HG03025 (cell line): Measurements from ENCODE around the gene AGBL4.

Experiments
- ATAC-seq: cut with Tn5 transposase; IDR thresholded peaks from one replicate; pipeline ENCODE4 v1.9.1; 2021; ENCODE audit warnings: mild to moderate bottlenecking, moderate library complexity; ENCODE audit not compliant: unreplicated experiment, low FRiP score

AGBL4 gene

DNA sequence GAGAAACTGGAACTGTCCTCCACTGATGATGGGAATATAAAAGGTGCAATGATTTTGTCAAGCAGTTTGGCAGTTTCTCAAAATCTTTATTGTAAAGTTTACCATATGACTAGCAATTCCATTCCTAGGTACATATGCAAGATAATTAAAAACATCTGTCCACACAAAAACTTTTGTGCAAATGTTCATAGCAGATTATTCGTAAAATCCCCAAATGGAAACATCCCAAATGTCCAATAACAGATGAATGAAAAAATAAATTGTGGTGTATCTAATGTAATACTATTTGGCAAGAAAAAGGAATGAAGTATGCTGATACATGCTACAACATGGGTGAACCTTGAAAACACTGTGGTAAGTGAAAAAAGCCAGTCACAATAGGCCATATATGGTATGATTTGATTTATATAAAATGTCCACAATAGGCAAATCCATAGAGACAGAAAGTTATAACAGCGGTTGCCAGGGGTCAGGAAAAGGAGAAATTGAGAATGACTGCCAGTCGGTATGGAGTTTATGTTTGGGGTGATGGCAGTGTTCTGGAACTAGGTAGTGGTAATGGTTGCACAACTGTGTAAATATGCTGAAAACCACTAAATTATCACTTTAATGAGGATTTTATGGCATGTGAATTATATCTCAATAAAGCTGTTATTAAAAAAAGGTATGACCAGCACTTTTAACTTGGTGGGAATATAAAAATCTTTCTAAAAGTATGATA is 1165.4 kb downstream of the AGBL4 start:
- no peak for ATAC-seq

DNA sequence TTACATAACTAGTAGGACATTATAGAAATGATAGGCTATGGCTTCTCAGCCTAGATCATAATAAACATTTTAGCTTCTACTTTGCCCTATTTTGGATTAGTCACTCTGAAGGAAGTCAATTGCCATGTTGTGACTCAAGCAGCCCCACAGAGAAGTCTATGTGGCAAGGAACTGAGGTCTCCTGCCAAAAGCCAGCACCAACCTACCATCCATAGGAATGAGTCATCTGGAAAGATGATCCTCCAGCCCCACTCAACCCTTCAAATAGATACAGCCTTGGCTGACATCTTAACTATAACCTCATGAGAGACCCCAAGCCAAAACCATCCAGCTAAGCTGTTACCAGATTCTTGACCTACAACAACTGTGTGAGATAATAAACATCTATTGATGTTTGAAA is 1170.7 kb downstream of the AGBL4 start:
- ATAC-seq: no peak

DNA sequence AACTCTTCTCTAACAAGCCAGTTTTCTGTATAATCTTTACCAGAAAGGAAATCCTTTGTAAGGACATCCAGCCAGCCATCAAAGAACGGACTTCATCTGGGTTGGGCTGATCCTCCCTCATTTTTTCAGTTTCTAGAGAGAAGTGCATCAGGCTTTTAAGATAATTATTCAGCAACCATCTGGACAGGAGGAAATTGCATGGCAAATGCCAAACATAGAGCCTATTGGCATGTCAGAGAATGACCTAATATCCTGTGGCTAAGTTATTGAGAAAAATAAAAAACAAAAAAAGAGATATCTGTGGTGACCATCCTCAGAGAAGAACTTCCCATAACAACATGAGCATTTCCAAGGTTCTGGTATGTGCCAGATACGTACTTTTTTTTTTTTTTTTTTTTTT is 1172.1 kb downstream of the AGBL4 start:
- ATAC-seq: no peak

DNA sequence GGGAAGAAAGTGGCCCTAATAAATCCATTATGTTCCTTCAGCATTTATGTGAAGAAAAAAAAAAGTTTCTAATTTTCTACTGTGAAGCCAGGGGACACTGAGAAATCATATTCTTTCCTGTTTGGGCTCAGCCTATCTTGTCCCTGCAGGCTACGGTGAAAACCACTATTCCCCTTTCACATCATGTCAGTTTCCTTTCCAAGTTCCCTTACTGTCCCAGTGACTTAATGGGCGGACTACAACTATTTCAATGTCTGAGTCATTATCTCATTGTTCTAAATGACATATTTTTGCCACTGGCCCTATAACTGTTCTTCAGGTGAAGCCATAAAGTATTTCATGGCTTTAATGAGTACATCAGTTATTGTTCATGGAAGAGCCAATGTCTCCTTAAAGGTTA is 1175.7 kb downstream of the AGBL4 start:
- ATAC-seq: no peak

DNA sequence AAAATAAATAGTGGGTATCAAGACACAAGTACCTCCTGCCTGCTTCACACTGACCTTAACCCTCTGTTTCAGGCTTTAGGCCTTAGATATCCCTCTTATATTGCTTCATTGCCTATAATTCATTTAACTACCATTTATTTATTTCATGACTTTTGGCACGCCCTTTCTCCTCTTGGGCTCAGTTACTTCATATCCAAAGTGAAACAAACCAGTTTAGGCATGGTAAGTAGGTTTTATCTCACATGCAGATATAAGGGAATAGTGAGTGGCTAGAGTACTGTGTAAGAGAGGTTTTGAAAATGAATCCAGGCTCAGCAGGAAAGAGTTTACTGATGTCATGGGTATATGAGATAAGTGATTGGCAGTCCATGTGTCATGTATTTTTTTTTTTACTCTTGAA is 1177.3 kb downstream of the AGBL4 start:
- ATAC-seq: no peak

DNA sequence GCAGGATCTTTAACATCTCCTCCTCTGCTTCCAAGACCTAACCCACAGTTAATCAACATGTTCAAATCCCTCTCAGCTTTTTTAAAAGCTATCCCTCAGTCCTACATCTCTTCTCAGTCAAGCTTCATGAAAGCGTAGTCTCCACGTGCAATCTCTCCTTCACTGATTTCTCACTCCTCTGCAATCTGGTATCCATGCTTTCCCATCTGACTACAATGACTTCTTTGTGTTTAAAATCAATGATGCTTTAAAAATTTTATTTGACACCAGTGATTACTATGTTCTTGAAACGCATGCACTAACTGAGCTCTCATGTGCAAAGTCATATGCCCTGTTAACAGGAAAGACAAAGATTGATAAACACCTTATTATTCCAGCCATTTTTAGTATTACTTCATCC is 1179.6 kb downstream of the AGBL4 start:
- ATAC-seq: no peak

DNA sequence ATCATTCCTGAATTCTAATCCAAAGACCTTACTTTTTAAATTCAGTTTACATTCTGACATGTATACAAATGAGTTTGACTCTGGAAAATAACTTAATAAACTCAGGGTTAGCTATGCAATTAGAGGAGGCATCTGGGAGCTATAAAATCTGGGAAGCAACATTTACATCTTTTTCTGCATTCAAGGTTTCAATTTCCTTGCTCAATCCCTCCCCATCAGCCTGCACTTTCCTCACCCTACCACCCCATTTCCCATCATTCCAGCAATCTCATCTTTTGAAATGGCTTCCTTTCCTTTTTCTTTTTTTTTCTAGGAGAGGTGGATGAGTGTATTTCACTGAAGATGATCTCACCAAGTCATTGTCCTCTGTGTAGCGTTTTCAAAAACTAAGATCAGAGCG is 1181.8 kb downstream of the AGBL4 start:
- no peak for ATAC-seq

DNA sequence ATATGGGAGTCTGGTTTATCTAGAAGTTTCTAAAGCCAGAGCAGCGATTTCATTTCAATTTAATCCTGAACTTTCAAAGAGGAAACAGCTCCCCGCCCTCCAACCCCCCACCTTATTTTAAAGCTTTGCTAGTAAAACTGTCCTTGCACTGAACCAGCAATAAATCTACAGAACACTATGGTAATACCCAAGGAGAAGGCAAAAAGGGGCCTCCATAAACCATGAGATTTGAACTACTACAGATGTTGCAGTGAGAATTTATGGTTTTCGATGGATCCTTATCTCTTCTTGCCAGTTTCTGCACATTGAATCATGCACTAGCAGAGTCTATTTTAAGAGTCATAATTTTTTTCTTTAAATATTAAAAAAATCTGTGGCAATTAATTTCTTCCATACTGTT is 1182.3 kb downstream of the AGBL4 start:
- ATAC-seq: no peak

DNA sequence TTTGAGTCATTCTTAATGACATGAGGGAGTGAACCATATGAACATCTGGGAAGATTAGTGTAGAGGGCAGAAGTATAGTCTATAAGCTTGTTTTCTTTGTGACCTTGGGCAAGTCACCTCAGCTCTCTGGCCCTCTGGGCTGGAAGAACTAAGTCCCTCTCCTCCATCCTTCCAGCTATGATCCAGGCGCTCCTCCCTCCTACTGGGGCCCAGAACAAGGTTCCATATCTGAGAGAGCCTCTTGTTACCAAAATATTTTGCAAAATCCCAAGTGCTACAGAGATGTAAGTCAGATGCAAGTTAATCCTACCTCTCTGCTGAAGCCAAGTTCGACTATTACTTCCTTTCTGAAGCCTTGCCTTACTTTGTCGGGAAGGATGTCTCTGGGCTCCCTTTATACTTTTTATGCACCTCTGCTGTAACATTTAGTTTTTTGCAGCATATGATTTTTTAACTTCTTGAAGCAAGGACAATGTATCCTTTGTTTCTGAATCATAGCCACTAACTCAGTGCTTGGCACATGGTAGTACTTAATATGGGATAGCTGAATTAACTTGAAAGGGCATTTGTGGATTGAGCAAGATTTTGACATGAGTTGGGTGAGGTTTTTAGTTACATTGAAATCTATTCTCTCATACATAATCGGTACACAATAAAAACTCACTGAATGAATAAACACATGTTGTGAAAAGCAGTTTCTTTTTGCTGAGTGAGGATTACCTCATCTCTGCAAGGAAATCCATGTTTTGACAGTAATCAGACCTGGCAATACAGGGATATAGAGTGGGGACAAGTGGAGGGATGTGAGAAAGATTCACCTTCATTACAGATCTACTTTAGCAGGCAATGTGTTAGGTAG is 1192.4 kb downstream of the AGBL4 start:
- no peak for ATAC-seq

DNA sequence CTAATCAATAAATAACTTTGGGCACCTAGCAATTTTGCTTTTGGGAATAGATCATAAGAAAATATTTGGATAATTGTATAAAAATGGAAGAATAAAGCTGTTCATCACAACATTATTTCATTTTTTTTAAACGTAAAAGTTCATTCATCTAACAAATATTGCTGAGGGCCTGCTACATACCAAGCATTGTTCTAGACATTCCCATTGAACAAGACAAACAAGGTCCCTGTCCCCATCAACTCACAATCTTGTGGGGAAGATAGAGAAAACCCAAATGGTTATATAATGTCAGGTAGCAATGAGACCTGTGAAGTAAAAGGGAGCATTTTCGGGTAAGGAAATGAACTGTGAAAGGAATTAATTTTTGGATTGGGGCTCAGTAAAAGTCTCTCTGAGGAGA is 1193.0 kb downstream of the AGBL4 start:
- ATAC-seq: no peak

DNA sequence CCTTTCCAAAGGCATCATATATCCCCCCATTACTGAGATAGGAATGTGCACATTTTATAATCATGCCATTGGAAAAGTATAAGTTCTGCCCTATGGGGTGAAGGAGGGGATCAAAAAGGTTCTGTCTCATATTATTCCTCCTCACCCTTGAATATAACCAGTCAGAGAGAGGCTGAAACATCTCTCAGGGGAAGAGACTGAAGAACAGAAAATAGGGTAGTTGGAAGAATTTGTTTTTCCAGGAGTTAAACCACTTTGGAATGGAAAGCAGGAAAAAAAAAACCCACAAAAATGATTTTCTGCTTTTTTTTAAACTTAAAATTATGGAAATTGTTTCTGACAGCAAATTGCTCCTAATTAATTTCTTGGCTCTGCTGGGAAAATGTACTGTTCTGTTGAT is 1194.3 kb downstream of the AGBL4 start:
- no peak for ATAC-seq

DNA sequence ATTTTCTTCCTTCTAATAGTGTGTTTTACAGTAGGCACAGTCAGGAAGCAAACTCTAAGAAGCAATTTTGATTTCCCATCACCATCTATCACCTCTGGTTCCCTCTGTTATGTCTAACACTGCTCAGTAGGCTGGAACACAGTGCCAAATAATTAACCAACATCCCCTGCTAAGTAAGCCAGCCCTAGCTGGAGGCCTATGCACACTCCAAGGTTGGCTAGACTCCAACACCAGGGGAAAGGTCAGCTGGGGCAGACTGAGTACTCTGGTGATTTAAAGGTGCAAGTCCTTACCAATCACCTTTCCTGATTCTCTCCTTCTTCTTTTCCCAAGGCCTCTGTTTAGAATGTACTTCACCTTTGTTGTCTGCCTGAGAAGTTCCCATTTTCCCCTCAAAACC is 1200.6 kb downstream of the AGBL4 start:
- ATAC-seq: no peak

DNA sequence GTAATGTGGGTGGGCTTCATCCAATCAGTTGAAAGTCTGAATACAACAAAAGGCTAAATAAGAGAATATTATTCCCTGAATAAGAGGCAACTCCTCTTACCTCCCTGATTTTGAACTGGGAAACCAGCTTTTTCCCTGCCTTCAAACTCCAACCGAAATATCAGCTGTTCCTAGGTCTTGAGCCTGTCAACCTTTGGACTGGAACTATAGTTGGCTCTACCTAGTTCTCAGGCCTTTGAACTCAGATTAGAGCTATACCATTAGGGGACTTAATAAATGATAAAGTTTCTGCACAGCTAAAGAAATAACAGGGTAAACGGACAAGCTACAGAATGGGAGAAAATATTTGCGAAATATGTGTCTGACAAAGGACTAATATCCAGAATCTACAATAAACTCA is 1203.3 kb downstream of the AGBL4 start:
- no peak for ATAC-seq

DNA sequence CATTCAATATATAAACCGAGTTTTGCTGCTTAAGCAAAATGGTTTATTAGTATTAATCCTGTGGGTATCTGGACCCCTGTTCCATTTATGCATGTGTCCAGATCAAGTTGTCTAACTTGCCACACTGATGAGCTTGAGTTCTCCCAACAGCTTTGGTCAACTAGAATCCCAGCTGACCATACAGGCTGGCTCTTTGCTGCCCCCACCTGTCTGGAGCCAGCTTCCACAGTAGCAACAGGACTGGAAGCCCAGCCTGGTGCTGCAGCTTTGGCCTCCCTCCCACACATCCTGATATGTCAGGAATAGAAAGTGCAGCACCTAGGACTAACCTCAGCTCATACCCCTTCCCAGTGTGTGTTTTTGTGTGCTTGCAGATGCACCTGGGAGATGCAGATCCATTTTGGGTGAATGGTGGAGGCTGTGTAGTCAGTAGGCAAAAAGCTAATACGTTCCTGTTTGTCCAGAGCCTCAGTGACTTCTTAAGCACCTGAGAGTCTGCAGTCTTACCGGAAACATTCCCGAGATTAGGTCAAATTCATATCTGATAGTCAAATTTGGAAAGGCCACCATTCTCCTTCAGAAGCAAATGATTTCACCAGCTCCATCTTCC is 1206.1 kb downstream of the AGBL4 start:
- ATAC-seq: peak; percentile 80

DNA sequence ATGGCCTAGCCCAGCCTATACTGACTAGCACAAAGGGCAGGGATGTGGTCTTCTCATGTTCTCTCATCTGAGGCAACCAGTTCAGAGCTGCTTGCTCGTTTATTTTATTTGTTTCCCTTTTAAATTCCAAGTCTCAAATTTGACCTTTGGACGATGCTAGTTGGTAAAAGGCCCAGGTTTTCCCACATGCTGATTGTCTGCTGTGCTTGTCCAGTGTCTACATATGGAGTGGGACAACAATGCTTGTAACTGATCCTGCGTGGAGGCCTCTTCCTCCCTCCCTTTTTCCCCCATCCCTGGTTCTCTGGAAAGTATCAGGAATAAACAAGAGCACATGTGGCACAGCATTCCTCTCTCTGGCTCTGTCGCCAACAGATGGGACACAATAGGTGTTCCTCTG is 1213.0 kb downstream of the AGBL4 start:
- no peak for ATAC-seq

DNA sequence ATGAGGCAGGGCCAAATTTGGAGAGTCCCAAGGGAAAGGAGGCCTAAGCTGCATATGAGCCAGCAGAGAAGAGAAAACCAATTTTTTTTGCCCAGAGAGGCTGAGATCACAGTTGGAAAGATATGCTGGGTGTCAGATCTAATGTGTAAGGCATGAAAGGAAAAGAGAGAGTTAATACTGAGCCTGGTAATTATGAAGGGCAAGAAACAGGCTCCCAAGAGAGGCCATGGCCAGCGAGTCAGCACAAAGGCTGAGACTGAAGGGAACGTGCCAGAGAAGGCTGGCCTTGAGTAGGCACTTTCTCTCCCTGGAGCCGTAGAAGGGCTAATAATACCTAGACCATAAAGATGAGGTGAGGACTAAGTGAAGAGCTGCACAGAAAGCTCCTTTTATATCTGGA is 1215.3 kb downstream of the AGBL4 start:
- ATAC-seq: no peak

DNA sequence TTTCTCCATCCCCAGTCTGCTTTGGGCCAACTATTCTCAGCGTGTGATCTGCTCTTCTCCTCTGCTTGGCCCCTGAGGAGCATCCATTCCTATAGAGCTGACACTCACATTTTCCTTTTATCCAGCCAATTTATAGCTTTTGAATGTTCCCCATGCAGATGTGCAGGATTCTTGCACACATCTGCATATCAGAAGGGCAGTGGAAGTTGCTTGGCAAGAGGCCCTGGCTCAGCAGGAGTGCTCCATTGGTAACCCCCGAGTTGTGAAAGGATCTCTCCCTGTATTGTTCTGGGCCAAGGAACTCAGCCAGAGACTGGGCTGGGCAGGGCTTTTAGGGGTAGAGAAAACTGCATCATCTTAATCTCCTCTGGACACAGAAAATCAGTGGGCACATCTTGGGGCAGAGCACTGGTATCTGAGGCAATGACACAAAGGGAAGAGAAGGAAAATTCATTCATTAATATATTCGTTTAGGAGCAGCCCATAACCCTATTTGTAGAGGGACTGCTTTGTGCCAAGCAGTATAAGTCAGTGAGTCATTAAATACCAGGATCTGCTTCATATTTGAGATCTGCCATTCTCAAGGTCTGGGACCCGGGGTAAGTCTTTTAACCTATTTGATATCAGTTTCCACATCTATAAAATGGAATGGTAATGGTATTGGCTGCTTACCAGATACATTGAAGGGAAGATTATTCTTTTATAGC is 1216.0 kb downstream of the AGBL4 start:
- ATAC-seq: no peak

DNA sequence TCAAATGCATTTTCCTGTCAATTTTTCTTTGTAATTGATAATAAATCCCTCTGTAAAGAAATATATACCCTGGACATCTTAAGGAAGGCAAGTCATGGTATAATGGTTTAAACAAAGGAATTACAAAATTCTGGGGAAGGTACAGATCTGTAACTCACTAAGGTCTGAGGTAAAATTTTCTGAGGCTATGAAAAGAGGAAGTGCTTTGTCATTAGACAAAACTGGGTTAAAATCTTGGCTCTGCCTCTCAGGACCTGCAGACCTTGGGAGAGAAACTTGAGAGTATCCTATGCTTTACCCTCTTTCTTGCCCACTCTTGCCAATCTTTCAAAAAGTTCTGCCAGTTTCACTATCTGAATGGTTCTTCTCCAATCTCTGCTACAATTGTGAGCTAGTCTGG is 1220.3 kb downstream of the AGBL4 start:
- ATAC-seq: no peak

DNA sequence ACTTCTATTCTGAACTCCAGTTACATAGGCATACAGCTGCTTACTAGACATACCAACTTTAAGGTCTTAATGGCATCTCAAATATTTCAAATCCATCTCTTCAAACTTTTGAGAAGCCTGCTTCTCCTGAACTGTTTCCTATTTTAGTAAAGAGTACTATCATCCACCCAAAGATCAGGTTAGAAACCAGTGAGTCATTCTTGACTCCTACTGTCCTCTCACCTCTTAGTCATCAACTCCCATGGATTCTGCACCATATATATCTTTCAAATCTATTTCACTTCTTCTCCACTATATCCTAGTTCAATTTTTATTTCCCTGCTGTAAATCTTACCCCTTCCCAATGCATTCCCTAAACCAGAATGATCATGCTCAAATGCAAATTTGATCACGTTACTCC is 1228.9 kb downstream of the AGBL4 start:
- no peak for ATAC-seq

DNA sequence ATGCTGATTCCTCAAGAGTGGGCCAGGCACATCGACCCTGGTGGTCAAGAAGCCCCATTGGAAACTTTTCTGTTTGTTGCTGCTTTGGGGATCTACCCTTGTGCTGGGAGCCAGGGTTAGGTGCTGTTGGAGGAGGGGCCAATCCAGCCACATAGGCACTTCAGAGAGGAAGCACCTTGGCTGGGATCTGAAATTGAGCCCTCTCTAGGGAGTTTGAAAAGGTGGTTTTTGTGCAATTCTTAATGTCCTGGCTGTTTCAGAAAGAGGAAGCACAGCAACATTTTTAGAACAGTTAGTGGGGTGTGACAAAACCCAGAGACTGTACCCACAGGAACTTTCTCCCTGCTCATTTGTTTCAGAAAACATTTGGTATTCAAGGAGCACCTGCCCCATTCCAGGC is 1229.9 kb downstream of the AGBL4 start:
- ATAC-seq: peak; percentile 62

DNA sequence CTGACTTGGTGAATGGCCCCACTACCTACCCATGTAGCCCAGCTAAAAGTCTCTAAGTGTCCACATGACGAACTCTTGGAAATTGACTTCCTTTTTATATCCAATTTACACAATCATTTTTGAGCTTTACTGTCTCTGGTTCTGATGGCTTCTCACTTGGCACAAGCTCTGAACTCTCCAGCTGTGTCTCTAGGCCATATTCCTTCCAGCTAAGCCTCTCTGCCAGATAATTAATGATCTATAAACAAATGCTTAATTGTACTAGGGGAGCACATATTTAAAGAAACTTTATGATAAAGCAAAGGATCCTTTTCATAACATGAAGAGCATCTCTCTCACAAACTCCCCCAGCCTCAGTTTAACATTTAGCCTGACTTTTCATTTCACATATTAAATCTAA is 1230.8 kb downstream of the AGBL4 start:
- ATAC-seq: no peak
